22Rv1 (cell line): ENCODE data around the gene MRPS11.

Source experiments
- H3K27ac ChIP-seq: fragments of 450-650 bp; 2 replicates; pipeline ENCODE4 v1.5.1; 2017
- ZFX ChIP-seq: fragments of 450-650 bp; IDR thresholded peaks from 2 replicates; pipeline ENCODE4 v1.6.1; 2017; ENCODE audit warnings: antibody characterized with exemption, borderline replicate concordance
- TF ChIP-seq, protein P1 (sequence below): fragments of 450-650 bp; IDR thresholded peaks from 2 replicates; pipeline ENCODE4 v1.5.1; 2017; ENCODE audit warnings: mild to moderate bottlenecking

The MRPS11 gene

DNA sequence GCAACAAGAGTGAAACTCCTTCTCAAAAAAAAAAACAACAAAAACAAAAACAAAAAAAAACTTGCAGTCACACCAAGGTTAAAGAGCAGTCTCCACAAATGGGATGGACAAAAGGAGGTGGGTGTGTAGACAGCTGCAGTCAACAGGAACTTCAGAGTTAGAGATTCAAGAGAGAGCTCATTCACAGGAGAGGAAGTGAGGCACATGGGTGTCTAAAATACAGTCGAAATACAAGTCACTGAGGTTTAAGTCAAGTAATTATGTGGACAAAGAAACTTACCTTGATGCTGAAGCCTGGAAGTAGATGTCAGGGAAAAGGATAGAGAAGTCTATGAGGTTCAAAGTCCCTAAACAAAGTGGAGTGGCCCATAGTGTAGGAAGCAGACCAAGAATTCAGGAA is 14.8 kb downstream of the MRPS11 start:
- TF ChIP-seq, protein P1, sequence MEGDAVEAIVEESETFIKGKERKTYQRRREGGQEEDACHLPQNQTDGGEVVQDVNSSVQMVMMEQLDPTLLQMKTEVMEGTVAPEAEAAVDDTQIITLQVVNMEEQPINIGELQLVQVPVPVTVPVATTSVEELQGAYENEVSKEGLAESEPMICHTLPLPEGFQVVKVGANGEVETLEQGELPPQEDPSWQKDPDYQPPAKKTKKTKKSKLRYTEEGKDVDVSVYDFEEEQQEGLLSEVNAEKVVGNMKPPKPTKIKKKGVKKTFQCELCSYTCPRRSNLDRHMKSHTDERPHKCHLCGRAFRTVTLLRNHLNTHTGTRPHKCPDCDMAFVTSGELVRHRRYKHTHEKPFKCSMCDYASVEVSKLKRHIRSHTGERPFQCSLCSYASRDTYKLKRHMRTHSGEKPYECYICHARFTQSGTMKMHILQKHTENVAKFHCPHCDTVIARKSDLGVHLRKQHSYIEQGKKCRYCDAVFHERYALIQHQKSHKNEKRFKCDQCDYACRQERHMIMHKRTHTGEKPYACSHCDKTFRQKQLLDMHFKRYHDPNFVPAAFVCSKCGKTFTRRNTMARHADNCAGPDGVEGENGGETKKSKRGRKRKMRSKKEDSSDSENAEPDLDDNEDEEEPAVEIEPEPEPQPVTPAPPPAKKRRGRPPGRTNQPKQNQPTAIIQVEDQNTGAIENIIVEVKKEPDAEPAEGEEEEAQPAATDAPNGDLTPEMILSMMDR = no peak
- TF ChIP-seq ZFX = no peak
- H3K27ac ChIP-seq = no peak overlapping the region

DNA sequence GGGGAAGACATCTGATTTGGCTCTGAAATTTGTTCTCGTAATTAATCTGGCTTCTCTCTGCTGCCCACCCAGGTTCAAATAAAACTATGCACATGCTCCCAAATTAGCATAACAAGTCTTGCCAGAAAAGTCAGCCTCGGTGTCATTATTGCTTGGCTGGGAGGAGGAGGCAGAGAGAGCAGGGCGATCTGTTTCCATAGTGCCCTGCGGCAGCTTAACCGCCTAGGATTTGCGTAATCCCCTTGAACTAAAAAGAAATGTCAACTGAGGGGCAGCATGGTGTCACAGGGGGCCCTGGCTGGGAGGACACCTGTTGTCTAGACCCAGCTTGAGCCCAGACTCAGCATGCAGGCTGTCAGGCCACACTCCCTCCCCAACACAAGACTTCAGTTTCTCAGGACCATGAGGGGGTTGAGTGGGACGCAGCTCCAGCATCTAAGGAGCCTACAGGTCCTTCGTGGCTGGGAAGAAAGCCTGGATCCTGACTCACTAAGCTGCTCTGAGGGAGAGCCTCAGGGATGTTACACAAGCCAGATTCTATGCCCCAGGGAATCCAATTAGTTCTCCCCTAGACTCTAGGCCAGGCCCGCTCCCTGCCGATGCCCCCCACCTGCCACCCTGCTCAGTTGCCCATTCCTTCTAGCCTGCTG is 17.3 kb downstream of the MRPS11 start:
- TF ChIP-seq ZFX = no peak
- TF ChIP-seq, protein P1 = no peak
- H3K27ac ChIP-seq = no peak overlapping the region

DNA sequence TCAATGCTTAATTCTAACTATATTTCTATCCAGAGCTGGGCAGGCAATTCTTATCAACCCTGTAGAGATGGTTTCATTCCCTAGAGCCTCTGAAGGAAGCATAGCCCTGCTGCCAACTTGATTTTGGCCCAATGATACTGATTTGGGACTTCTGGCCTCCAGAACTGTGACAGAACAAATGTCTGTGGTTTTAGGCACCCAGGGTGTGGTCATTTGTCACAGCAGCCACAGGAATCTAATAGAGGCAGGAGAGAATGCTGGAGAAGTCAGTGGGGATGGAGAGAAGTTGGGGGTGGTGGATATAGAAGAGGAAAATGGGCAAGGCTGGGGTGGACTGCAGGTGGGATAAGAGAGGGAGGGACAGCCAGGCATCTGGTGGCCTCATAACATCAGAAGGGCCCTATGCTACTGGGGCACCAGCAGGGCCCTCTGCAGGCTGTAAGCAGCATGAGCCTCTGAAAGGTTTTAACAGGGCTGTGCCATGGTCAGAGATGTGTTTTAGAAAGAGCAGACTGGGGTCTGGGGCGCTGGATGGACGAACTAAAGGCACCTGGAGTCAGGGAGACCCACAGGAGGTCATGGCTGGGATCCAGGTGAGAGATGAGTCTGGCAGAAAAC is 19.8 kb downstream of the MRPS11 start:
- TF ChIP-seq, protein P1 = no peak
- H3K27ac ChIP-seq = no peak overlapping the region

DNA sequence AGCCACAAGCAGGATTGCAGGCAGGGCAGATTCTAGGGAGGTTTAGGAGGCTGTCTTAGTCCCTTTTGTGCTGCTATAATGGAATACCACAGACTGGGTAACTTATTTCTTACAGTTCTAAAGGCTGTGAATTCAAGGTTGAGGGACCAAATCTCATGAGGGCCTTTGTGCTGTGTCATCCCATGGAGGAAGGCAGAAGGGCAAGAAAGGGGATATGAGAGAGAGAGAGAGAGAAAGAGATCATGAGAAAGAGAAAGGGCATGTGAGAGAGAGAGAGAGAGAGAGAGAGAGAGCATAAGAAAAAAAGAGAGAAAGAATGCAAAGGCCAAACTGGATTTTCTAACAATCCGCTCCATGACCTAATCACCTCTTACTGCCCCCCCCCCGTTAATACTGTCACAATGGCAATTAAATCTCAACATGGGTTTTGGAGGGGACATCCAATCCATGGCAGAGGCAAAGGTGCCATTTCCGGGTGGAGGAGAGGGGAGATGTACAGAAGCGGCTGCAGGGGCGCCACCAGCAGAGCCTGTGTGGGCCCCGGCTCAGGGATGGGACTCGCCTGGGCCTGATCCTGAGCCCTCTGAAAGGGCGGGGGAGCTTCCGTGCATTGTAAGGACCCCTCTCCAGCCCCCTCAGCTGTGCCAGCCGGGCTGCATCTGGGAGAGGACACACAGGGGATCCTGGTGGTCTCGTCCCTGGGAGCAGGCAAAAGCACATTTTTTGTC is 20.5 kb downstream of the MRPS11 start:
- no peak overlapping the region for H3K27ac ChIP-seq
- TF ChIP-seq, protein P1 = no peak
- no peak for TF ChIP-seq ZFX

DNA sequence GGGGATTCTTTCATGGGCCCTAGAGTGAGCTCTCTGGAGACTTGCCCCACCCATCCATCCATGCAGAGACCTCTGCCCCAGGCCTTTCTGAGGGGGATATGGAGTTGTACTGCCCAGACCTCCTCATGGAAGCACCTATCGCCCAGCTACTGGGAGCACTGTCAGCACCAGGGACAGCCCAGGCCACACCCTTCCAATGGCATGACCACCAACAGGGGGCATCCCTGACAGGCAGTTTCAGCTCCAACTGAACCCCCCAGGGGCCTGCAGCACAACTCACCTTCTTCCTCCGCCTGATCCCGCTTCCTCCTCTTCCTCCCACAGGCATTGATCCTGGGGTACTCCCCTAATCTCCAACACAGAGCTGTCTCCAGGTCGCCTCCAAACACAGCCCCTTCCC is 21.8 kb downstream of the MRPS11 start:
- H3K27ac ChIP-seq = no peak overlapping the region
- TF ChIP-seq ZFX = no peak
- TF ChIP-seq, protein P1 = no peak

DNA sequence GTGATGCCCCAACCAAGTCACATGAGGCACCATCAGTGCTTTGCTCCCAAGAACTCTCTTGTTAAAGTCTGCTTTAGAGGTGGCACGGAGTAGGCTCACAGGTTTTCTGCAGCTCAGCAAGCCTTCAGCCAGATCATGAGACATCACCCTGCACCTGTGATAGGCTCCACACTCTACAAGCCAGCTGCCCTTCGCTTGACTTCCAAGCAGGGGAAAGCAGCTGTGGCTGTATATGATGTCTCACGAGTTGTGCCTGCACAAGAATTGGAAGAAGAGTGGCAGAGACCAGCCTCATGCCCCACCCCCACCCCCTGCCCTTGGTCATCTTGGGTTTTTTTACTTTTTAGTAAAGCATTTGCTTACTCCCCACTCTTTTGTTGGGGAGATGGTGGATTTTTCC is 22.5 kb downstream of the MRPS11 start:
- H3K27ac ChIP-seq = no peak overlapping the region
- no peak for TF ChIP-seq ZFX
- TF ChIP-seq, protein P1 = no peak

DNA sequence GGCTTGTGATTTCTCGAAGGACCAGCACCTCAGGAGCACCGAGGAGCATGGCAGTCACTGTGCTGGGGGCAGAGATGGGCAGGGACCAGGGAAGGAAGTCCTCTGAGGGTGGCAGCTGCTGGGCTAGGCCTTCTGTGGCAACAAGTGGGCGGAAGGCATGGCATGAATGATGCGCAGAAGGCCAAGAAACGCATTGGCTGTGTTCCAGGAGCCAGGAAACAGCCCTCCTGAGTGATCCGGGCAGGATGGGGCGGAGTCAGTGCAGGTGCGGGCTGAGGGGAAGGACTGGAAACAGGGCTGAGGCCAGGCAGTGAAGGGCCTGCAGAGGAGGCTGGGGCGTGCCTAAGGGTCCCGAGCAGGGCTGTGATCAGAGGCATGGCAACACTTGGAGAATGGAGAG is 23.6 kb downstream of the MRPS11 start:
- no peak overlapping the region for H3K27ac ChIP-seq

More for the DNA sequence above, 23.6 kb downstream of the MRPS11 start:
- TF ChIP-seq ZFX = no peak
- TF ChIP-seq, protein P1 = no peak
